IMR-90 (cell line): ENCODE results near the gene C1QC.

Source experiments
- MAZ ChIP-seq: IDR thresholded peaks from 2 replicates; pipeline ENCODE4 v1.6.1; 2012; ENCODE audit warnings: low read depth, mild to moderate bottlenecking, low read length, improper control_type of control experiment, moderate library complexity, borderline replicate concordance
- POLR2A ChIP-seq: IDR thresholded peaks from 2 replicates; pipeline ENCODE4 v1.6.1; 2012; ENCODE audit warnings: mild to moderate bottlenecking, low read depth, low read length
- RAD21 ChIP-seq: IDR thresholded peaks from 2 replicates; pipeline ENCODE4 v1.6.1; 2012; ENCODE audit warnings: low read length, improper control_type of control experiment
- RCOR1 ChIP-seq: IDR thresholded peaks from 2 replicates; pipeline ENCODE4 v1.6.1; 2012; ENCODE audit warnings: mild to moderate bottlenecking, low read length, improper control_type of control experiment; ENCODE audit not compliant: insufficient replicate concordance
- RFX5 ChIP-seq: IDR thresholded peaks from 2 replicates; pipeline ENCODE4 v1.8.0; 2012; ENCODE audit warnings: low read depth, mild to moderate bottlenecking, low read length, moderate library complexity
- SMC3 ChIP-seq: fragments of 150-350 bp; IDR thresholded peaks from 2 replicates; pipeline ENCODE4 v1.6.1; 2016; ENCODE audit warnings: low read depth, mild to moderate bottlenecking, antibody characterized with exemption, low read length, moderate library complexity
- TF ChIP-seq, protein P1 (sequence below): conservative IDR thresholded peaks from 2 replicates; pipeline ENCODE4 v1.5.1; 2012; ENCODE audit warnings: mild to moderate bottlenecking, low read depth, low read length, improper control_type of control experiment

DNA sequence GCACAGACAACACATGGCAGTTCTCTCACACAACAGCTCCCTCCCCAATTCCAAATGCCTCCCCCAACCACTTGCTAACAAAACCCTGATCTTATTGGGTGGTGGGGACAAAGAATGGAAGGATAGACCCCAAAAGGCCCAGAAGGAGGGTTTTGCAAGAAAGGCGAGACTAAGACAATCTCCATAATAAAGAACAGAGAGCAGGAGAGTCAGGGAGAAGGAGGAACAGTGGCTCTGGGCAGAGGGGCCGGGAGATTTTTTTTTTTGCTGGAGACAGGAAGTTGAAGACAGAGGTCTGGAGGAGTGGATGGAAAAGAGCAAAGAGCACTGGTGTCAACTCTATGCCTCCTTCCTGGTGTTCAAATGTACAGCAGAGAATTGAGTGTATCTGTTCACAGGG, 13.5 kb upstream of the C1QC start:
- TF ChIP-seq, protein P1, sequence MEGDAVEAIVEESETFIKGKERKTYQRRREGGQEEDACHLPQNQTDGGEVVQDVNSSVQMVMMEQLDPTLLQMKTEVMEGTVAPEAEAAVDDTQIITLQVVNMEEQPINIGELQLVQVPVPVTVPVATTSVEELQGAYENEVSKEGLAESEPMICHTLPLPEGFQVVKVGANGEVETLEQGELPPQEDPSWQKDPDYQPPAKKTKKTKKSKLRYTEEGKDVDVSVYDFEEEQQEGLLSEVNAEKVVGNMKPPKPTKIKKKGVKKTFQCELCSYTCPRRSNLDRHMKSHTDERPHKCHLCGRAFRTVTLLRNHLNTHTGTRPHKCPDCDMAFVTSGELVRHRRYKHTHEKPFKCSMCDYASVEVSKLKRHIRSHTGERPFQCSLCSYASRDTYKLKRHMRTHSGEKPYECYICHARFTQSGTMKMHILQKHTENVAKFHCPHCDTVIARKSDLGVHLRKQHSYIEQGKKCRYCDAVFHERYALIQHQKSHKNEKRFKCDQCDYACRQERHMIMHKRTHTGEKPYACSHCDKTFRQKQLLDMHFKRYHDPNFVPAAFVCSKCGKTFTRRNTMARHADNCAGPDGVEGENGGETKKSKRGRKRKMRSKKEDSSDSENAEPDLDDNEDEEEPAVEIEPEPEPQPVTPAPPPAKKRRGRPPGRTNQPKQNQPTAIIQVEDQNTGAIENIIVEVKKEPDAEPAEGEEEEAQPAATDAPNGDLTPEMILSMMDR: no peak
- no peak for TF ChIP-seq MAZ
- no peak for TF ChIP-seq RAD21
- TF ChIP-seq SMC3: no peak
- TF ChIP-seq POLR2A: no peak
- TF ChIP-seq RFX5: no peak
- no peak for TF ChIP-seq RCOR1
